Activated T-cell treated with anti-CD3 and anti-CD28 coated beads, Interleukin-2, amount 50 U/mL, for 4 hours (primary cell): ENCODE results near the gene MTTP. TPM values are rescaled to one million over a fixed set of nuclear protein-coding genes. Genes with fewer than 3 reads are reported as not detected.

Experiments
- ATAC-seq, 2 donors: fragments of 200-7000 bp; cut with Tn5 transposase; one replicate each; pipeline ENCODE4 v1.10.0; 2021
- DNase-seq: peaks from one replicate; pipeline ENCODE4 v3.0.0-alpha.2; 2020
- H3K27me3 Mint-ChIP-seq: one replicate; pipeline ENCODE4 v1.8.0; 2021; ENCODE audit warnings: low read depth, mixed read lengths
- H3K36me3 Mint-ChIP-seq: one replicate; pipeline ENCODE4 v1.8.0; 2022; ENCODE audit warnings: mixed read lengths; ENCODE audit not compliant: insufficient read depth
- H3K4me1 Mint-ChIP-seq: one replicate; pipeline ENCODE4 v1.8.0; 2021; ENCODE audit warnings: low read depth, mixed read lengths
- H3K4me3 Mint-ChIP-seq: one replicate; pipeline ENCODE4 v1.8.0; 2021; ENCODE audit warnings: mild to moderate bottlenecking, moderate library complexity, mixed read lengths
- H3K9me3 Mint-ChIP-seq: one replicate; pipeline ENCODE4 v1.8.0; 2021; ENCODE audit warnings: mixed read lengths
- total RNA-seq, 3 donors: library from RNA; stranded (reverse); gene quantifications; one replicate each; pipeline ENCODE4 v1.2.1, GENCODE V29; 2021

MTTP gene
- total RNA-seq, 3 donors from 2014 or later: not detected

GRCh38 chr4:99614491-99614890, 39.9 kb downstream of the MTTP start:
- DNase-seq (no peak), ATAC-seq (no peak)
- Mint-ChIP-seq H3K36me3 (no peaks in the 10 kb centered on the region), H3K27me3 (peaks cover 4% of the 10 kb centered on the region), H3K4me3 (no peak overlapping the region), H3K9me3 (no peaks in the 10 kb centered on the region), H3K4me1 (no peaks in the 10 kb centered on the region)

- peaks cover 4% of the 10 kb centered on the region for H3K27me3 Mint-ChIP-seq
- no peak for ATAC-seq
- DNase-seq: no peak
- no peak overlapping the region for H3K4me3 Mint-ChIP-seq
- no peaks in the 10 kb centered on the region for H3K9me3 Mint-ChIP-seq
- no peaks in the 10 kb centered on the region for H3K4me1 Mint-ChIP-seq
- no peaks in the 10 kb centered on the region for H3K36me3 Mint-ChIP-seq
These were observed 40.7 kb downstream of the MTTP start for GRCh38 chr4:99615170-99615820.

- Mint-ChIP-seq H3K36me3 (no peaks in the 10 kb centered on the region), H3K4me1 (no peaks in the 10 kb centered on the region), H3K4me3 (no peak overlapping the region), H3K9me3 (no peaks in the 10 kb centered on the region), H3K27me3 (no peaks in the 10 kb centered on the region)
- ATAC-seq (no peak), DNase-seq (no peak)
These were observed 42.8 kb downstream of the MTTP start for GRCh38 chr4:99617374-99617773.

GRCh38 chr4:99622341-99622740, 47.7 kb downstream of the MTTP start:
- no peak for DNase-seq
- no peak for ATAC-seq
- no peaks in the 10 kb centered on the region for H3K9me3 Mint-ChIP-seq

GRCh38 chr4:99624141-99624719, 49.6 kb downstream of the MTTP start:
- H3K9me3 Mint-ChIP-seq: no peaks in the 10 kb centered on the region
- H3K4me1 Mint-ChIP-seq: no peaks in the 10 kb centered on the region
- ATAC-seq (no peak), DNase-seq (no peak)
- no peak overlapping the region for H3K4me3 Mint-ChIP-seq
- no peaks in the 10 kb centered on the region for H3K36me3 Mint-ChIP-seq
- H3K27me3 Mint-ChIP-seq: no peaks in the 10 kb centered on the region

More at GRCh38 chr4:99622341-99622740, 47.7 kb downstream of the MTTP start:
- Mint-ChIP-seq H3K4me3 (no peak overlapping the region), H3K4me1 (no peaks in the 10 kb centered on the region), H3K36me3 (no peaks in the 10 kb centered on the region), H3K27me3 (no peaks in the 10 kb centered on the region)

GRCh38 chr4:99625369-99625768, 50.7 kb downstream of the MTTP start:
- Mint-ChIP-seq H3K36me3 (no peaks in the 10 kb centered on the region), H3K4me3 (no peak overlapping the region), H3K9me3 (no peaks in the 10 kb centered on the region), H3K4me1 (peaks cover 4% of the 10 kb centered on the region), H3K27me3 (no peaks in the 10 kb centered on the region)
- no peak for ATAC-seq
- no peak for DNase-seq

GRCh38 chr4:99628040-99628439, 53.4 kb downstream of the MTTP start:
- H3K4me1 Mint-ChIP-seq: peaks cover 4% of the 10 kb centered on the region
- ATAC-seq (no peak), DNase-seq (no peak)
- no peaks in the 10 kb centered on the region for H3K9me3 Mint-ChIP-seq
- no peak overlapping the region for H3K4me3 Mint-ChIP-seq
- H3K27me3 Mint-ChIP-seq: no peaks in the 10 kb centered on the region
- H3K36me3 Mint-ChIP-seq: no peaks in the 10 kb centered on the region

GRCh38 chr4:99629962-99630554, 55.4 kb downstream of the MTTP start:
- no peak for ATAC-seq

GRCh38 chr4:99630857-99631360, 56.3 kb downstream of the MTTP start:
- no peaks in the 10 kb centered on the region for H3K9me3 Mint-ChIP-seq
- ATAC-seq (no peak), DNase-seq (no peak)
- H3K36me3 Mint-ChIP-seq: no peaks in the 10 kb centered on the region
- peaks cover 4% of the 10 kb centered on the region for H3K4me1 Mint-ChIP-seq
- no peak overlapping the region for H3K4me3 Mint-ChIP-seq
- no peaks in the 10 kb centered on the region for H3K27me3 Mint-ChIP-seq

More at GRCh38 chr4:99629962-99630554, 55.4 kb downstream of the MTTP start:
- no peaks in the 10 kb centered on the region for H3K9me3 Mint-ChIP-seq
- H3K4me3 Mint-ChIP-seq: no peak overlapping the region
- H3K27me3 Mint-ChIP-seq: no peaks in the 10 kb centered on the region
- peaks cover 4% of the 10 kb centered on the region for H3K4me1 Mint-ChIP-seq
- no peak for DNase-seq
- no peaks in the 10 kb centered on the region for H3K36me3 Mint-ChIP-seq

- Mint-ChIP-seq H3K4me1 (peaks cover 4% of the 10 kb centered on the region), H3K27me3 (peaks cover 5% of the 10 kb centered on the region), H3K9me3 (no peaks in the 10 kb centered on the region), H3K4me3 (no peak overlapping the region), H3K36me3 (no peaks in the 10 kb centered on the region)
- no peak for DNase-seq
- ATAC-seq: no peak
These were observed 59.1 kb downstream of the MTTP start for GRCh38 chr4:99633772-99634171.

GRCh38 chr4:99634742-99635360, 60.2 kb downstream of the MTTP start:
- Mint-ChIP-seq H3K4me3 (no peak overlapping the region), H3K9me3 (no peaks in the 10 kb centered on the region), H3K27me3 (peaks cover 5% of the 10 kb centered on the region), H3K36me3 (no peaks in the 10 kb centered on the region), H3K4me1 (peaks cover 4% of the 10 kb centered on the region)
- DNase-seq (no peak), ATAC-seq (no peak)

- no peaks in the 10 kb centered on the region for H3K9me3 Mint-ChIP-seq
- no peak overlapping the region for H3K4me3 Mint-ChIP-seq
- H3K36me3 Mint-ChIP-seq: no peaks in the 10 kb centered on the region
- H3K27me3 Mint-ChIP-seq: peaks cover 7% of the 10 kb centered on the region
- H3K4me1 Mint-ChIP-seq: no peaks in the 10 kb centered on the region
- no peak for ATAC-seq
- DNase-seq: no peak
These were observed 61.0 kb downstream of the MTTP start for GRCh38 chr4:99635601-99636000.

GRCh38 chr4:99636422-99636821, 61.8 kb downstream of the MTTP start:
- H3K9me3 Mint-ChIP-seq: no peaks in the 10 kb centered on the region
- DNase-seq (no peak), ATAC-seq (no peak)
- peaks cover 8% of the 10 kb centered on the region for H3K27me3 Mint-ChIP-seq
- H3K4me1 Mint-ChIP-seq: no peaks in the 10 kb centered on the region
- H3K36me3 Mint-ChIP-seq: no peaks in the 10 kb centered on the region
- no peak overlapping the region for H3K4me3 Mint-ChIP-seq

- no peaks in the 10 kb centered on the region for H3K36me3 Mint-ChIP-seq
- H3K27me3 Mint-ChIP-seq: peaks cover 8% of the 10 kb centered on the region
- ATAC-seq (no peak), DNase-seq (no peak)
- no peaks in the 10 kb centered on the region for H3K4me1 Mint-ChIP-seq
- no peak overlapping the region for H3K4me3 Mint-ChIP-seq
- H3K9me3 Mint-ChIP-seq: no peaks in the 10 kb centered on the region
These were observed 62.5 kb downstream of the MTTP start for GRCh38 chr4:99637174-99637573.
